ENCODE data around the gene LRCH1.

DNA sequence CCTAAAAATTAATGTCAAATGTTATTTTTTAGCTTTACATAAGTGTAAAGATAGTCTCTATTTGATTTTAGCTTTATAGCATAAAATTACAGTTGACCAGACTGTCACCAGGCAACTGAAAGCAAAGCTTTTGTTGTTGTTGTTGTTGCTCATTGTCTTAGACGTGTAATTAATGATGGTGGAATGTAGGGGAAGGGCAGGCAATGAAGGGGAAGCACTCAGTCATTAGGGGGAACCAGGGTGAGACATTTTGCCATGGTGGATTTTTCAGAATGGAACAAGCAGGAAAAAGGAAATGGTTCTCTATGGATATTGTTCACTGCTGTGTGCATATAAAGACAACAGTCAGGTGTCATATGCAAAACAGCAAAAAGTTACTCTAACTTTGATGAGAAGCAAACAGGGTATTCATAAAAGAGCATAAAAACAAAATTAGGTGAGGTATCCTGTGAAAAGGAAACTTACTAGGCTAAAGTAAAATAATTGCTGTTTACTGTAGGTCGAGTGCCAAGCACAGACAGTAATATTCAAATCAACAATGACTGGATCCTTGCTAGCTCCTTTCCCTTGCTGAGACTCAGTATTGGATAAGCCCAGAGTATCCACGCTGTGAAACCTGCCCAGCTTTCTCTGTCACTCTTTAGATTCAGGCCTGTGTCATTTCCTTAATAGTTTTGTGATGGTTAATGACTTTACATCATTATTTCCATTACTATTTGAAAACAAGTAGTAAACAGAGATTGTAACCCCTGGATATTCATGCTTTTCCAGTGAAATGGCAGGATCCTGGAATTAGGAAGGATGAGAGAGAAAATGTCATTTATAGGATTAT lies 110.5 kb downstream of the LRCH1 start:
- TF ChIP-seq, protein P1, sequence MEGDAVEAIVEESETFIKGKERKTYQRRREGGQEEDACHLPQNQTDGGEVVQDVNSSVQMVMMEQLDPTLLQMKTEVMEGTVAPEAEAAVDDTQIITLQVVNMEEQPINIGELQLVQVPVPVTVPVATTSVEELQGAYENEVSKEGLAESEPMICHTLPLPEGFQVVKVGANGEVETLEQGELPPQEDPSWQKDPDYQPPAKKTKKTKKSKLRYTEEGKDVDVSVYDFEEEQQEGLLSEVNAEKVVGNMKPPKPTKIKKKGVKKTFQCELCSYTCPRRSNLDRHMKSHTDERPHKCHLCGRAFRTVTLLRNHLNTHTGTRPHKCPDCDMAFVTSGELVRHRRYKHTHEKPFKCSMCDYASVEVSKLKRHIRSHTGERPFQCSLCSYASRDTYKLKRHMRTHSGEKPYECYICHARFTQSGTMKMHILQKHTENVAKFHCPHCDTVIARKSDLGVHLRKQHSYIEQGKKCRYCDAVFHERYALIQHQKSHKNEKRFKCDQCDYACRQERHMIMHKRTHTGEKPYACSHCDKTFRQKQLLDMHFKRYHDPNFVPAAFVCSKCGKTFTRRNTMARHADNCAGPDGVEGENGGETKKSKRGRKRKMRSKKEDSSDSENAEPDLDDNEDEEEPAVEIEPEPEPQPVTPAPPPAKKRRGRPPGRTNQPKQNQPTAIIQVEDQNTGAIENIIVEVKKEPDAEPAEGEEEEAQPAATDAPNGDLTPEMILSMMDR (IDR thresholded peaks at IDR 0.05; ENCODE audit: borderline replicate concordance, extremely low read depth, low read length, poor library complexity, severe bottlenecking), result no peak
- TF ChIP-seq EZH2 (IDR thresholded peaks at IDR 0.05; ENCODE audit: borderline replicate concordance, low read depth, low read length, severe bottlenecking), result no peak
